SU-DHL-6 (cell line): ENCODE results near the gene PPFIBP1.

Experiments
- EZH2phosphoT487 ChIP-seq: fragments of 200-600 bp; sonication (generic), shearing (Covaris generic); conservative IDR thresholded peaks from 2 replicates; pipeline ENCODE4 v1.6.1; 2018; ENCODE audit warnings: mild to moderate bottlenecking, antibody characterized with exemption, low read length, moderate library complexity, mixed read lengths
- TF ChIP-seq, protein P1 (sequence below): fragments of 200-600 bp; sonication (generic); IDR thresholded peaks from one replicate; pipeline ENCODE4 v1.5.1; 2017; ENCODE audit warnings: antibody characterized with exemption, mild to moderate bottlenecking, low read length, moderate library complexity; ENCODE audit not compliant: insufficient read depth, poor library complexity, severe bottlenecking

GRCh38 chr12:27534765-27535161 is 10.8 kb downstream of the PPFIBP1 start:
- TF ChIP-seq, protein P1, sequence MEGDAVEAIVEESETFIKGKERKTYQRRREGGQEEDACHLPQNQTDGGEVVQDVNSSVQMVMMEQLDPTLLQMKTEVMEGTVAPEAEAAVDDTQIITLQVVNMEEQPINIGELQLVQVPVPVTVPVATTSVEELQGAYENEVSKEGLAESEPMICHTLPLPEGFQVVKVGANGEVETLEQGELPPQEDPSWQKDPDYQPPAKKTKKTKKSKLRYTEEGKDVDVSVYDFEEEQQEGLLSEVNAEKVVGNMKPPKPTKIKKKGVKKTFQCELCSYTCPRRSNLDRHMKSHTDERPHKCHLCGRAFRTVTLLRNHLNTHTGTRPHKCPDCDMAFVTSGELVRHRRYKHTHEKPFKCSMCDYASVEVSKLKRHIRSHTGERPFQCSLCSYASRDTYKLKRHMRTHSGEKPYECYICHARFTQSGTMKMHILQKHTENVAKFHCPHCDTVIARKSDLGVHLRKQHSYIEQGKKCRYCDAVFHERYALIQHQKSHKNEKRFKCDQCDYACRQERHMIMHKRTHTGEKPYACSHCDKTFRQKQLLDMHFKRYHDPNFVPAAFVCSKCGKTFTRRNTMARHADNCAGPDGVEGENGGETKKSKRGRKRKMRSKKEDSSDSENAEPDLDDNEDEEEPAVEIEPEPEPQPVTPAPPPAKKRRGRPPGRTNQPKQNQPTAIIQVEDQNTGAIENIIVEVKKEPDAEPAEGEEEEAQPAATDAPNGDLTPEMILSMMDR: no peak
- no peak for TF ChIP-seq EZH2phosphoT487
